Measurements from ENCODE around the gene DEK. TPM values are rescaled to one million over a fixed set of nuclear protein-coding genes. Genes with fewer than 3 reads are reported as not detected.

Gene DEK
- total and polyA plus RNA-seq, 2 donors (not counting 1 experiment from before 2014, with no cell fraction given): 13.6 to 114 TPM

DNA sequence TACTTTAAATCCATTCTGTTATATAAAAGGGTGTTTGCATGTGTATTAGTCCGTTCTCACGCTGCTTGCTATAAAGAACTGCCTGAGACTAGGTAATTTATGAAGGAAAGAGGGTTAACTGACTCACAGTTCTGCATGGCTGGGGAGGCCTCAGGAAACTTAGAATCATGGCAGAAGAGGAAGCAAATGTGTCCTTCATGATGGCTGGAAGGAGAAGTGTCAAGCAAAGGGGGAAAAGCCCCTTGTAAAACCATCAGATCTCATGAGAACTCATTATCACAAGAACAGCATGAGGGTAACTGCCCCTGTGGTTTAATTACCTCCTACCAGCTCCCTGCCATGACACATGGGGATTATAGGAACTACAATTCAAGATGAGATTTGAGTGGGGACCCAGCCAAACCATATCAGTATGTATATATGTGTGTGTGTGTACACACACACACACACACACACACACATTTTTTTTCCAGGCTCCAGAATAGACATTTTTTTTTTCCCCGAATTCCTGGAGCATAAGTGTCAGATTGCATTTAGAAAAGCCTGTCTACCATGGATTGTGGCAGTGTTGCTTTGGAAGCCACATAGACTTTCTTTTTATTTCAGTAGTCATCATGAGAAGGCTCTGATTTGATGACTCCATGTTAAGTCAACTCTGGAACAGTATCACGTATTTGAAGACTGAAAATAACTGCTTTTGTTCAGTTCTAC, 77.6 kb downstream of the DEK start:
- Histone ChIP-seq H3K9me3 (ENCODE audit: control extremely low read depth in 1 of 3, control insufficient read depth in 2 of 3, insufficient read depth in 1 of 3, low read length in 2 of 3) (no peaks in the 10 kb centered on the region), H3K4me1 (ENCODE audit: control insufficient read depth in 2 of 2, insufficient read depth in 2 of 2, low read length in 2 of 2) (peaks cover 12% of the 10 kb centered on the region in 2 donors), H3K36me3 (replicated peaks in 1 of 2; ENCODE audit: control extremely low read depth in 1 of 2, control insufficient read depth in 1 of 2, extremely low read depth in 1 of 2, insufficient read depth in 2 of 2, low read length in 1 of 2) (peaks cover 4 to 34% of the 10 kb centered on the region in 2 experiments), H3K9ac (ENCODE audit: low read length) (no peak overlapping the region), H3K4me3 (ENCODE audit: control extremely low read depth in 1 of 5, extremely low read depth in 1 of 5, insufficient read depth in 1 of 5, low read depth in 2 of 5, low read length in 4 of 5) (no peak overlapping the region), H2AFZ (ENCODE audit: insufficient read depth, low read depth, low read length, poor library complexity, severe bottlenecking) (no peak overlapping the region), H3K27me3 (replicated peaks in 1 of 4; ENCODE audit: control extremely low read depth in 1 of 4, control insufficient read depth in 3 of 4, insufficient read depth in 4 of 4, low read length in 3 of 4) (no peaks in the 10 kb centered on the region), H3K4me2 (replicated peaks; ENCODE audit: low read depth, low read length, poor library complexity, severe bottlenecking) (no peak overlapping the region), H3K79me2 (ENCODE audit: control insufficient read depth, insufficient read depth, low read length) (peaks cover 11% of the 10 kb centered on the region), H3K27ac (ENCODE audit: low read length in 2 of 2) (peak overlapping the region in 1 of 2 donors; percentile 42), H4K20me1 (ENCODE audit: control insufficient read depth, insufficient read depth, low read length, poor library complexity, severe bottlenecking) (no peaks in the 10 kb centered on the region)
- ChIA-PET POLR2A (no interaction called here), CTCF (no interaction called here)
- Mint-ChIP-seq H3K9me3 (ENCODE audit: insufficient read depth) (no peaks in the 10 kb centered on the region), H3K27ac (peak overlapping the region; percentile 42), H3K27me3 (no peaks in the 10 kb centered on the region), H3K4me1 (peaks cover 18% of the 10 kb centered on the region), H3K4me3 (no peak overlapping the region)
- intact Hi-C loops (cut with micrococcal nuclease): no loop called here
- WGBS (ENCODE audit: insufficient coverage): 51% methylated on average over 3 of the region's 4 CpGs
- peak; percentile 28 for ATAC-seq (ENCODE audit: low read depth)
- peak; percentile 23 for DNase-seq
- TF ChIP-seq EZH2 (IDR thresholded peaks at IDR 0.05; ENCODE audit: borderline replicate concordance, insufficient read depth, low read depth, low read length, poor library complexity, severe bottlenecking): no peak
- TF ChIP-seq, protein P1, sequence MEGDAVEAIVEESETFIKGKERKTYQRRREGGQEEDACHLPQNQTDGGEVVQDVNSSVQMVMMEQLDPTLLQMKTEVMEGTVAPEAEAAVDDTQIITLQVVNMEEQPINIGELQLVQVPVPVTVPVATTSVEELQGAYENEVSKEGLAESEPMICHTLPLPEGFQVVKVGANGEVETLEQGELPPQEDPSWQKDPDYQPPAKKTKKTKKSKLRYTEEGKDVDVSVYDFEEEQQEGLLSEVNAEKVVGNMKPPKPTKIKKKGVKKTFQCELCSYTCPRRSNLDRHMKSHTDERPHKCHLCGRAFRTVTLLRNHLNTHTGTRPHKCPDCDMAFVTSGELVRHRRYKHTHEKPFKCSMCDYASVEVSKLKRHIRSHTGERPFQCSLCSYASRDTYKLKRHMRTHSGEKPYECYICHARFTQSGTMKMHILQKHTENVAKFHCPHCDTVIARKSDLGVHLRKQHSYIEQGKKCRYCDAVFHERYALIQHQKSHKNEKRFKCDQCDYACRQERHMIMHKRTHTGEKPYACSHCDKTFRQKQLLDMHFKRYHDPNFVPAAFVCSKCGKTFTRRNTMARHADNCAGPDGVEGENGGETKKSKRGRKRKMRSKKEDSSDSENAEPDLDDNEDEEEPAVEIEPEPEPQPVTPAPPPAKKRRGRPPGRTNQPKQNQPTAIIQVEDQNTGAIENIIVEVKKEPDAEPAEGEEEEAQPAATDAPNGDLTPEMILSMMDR (IDR thresholded peaks at IDR 0.05): no peak

DNA sequence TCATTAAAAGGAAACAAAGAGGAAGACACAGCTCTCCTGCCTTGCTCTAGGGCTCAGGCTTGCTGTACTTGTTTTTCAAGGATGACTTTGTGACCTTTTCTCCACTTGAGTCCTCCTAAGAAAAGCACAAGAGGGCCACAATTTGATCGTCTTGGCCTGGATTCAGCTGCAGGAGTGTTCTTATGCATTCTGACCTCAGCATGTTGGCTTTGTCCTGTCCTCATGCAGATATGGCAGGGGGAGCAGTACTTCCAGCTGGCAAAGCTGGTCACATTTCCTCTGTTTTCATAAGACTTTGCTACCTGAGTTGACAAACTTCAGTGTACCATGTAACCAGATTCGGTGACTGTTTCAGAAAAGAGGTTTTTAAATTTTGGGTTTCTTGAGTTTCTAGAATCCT, 78.3 kb downstream of the DEK start:
- TF ChIP-seq, protein P1 (IDR thresholded peaks at IDR 0.05): no peak
- TF ChIP-seq EZH2 (IDR thresholded peaks at IDR 0.05; ENCODE audit: borderline replicate concordance, insufficient read depth, low read depth, low read length, poor library complexity, severe bottlenecking): no peak
- intact Hi-C loops (cut with micrococcal nuclease): no loop called here
- 60% methylated on average over 2 of the region's 2 CpGs for WGBS (ENCODE audit: insufficient coverage)
- Histone ChIP-seq H3K27me3 (replicated peaks in 1 of 4; ENCODE audit: control extremely low read depth in 1 of 4, control insufficient read depth in 3 of 4, insufficient read depth in 4 of 4, low read length in 3 of 4) (no peaks in the 10 kb centered on the region), H3K27ac (ENCODE audit: low read length in 2 of 2) (peak overlapping the region in 1 of 2 donors; percentile 42), H2AFZ (ENCODE audit: insufficient read depth, low read depth, low read length, poor library complexity, severe bottlenecking) (no peak overlapping the region), H3K9ac (ENCODE audit: low read length) (no peak overlapping the region), H3K4me3 (ENCODE audit: control extremely low read depth in 1 of 5, extremely low read depth in 1 of 5, insufficient read depth in 1 of 5, low read depth in 2 of 5, low read length in 4 of 5) (no peak overlapping the region), H4K20me1 (ENCODE audit: control insufficient read depth, insufficient read depth, low read length, poor library complexity, severe bottlenecking) (no peaks in the 10 kb centered on the region), H3K36me3 (replicated peaks in 1 of 2; ENCODE audit: control extremely low read depth in 1 of 2, control insufficient read depth in 1 of 2, extremely low read depth in 1 of 2, insufficient read depth in 2 of 2, low read length in 1 of 2) (peaks cover under 1 to 27% of the 10 kb centered on the region in 2 experiments), H3K4me2 (replicated peaks; ENCODE audit: low read depth, low read length, poor library complexity, severe bottlenecking) (no peak overlapping the region), H3K9me3 (ENCODE audit: control extremely low read depth in 1 of 3, control insufficient read depth in 2 of 3, insufficient read depth in 1 of 3, low read length in 2 of 3) (no peaks in the 10 kb centered on the region), H3K4me1 (ENCODE audit: control insufficient read depth in 2 of 2, insufficient read depth in 2 of 2, low read length in 2 of 2) (peaks cover 12% of the 10 kb centered on the region in 2 donors), H3K79me2 (ENCODE audit: control insufficient read depth, insufficient read depth, low read length) (peaks cover 15% of the 10 kb centered on the region)
- Mint-ChIP-seq H3K27ac (no peak overlapping the region), H3K4me1 (peaks cover 18% of the 10 kb centered on the region), H3K9me3 (ENCODE audit: insufficient read depth) (no peaks in the 10 kb centered on the region), H3K4me3 (no peak overlapping the region), H3K27me3 (no peaks in the 10 kb centered on the region)
- ChIA-PET CTCF (no interaction called here), POLR2A (no interaction called here)
- ATAC-seq (ENCODE audit: low read depth) (no peak), DNase-seq (no peak)
